ENCODE results near the gene RAB23.

RAB23 gene

GRCh38 chr6:57142178-57142525 is 80.0 kb downstream of the RAB23 start:
- Histone ChIP-seq H3K4me3 (ENCODE audit: low read depth in 1 of 2, low read length in 2 of 2) (no peak overlapping the region), H3K9ac (ENCODE audit: low read depth, low read length) (no peak overlapping the region), H3K27me3 (ENCODE audit: insufficient read depth, low read length, poor library complexity) (no peaks in the 10 kb centered on the region), H3K4me1 (ENCODE audit: insufficient read depth, low read length) (peaks cover 3% of the 10 kb centered on the region), H2AFZ (ENCODE audit: low read depth, low read length) (no peak overlapping the region), H3K9me3 (ENCODE audit: insufficient read depth, low read length, severe bottlenecking) (no peaks in the 10 kb centered on the region), H4K20me1 (ENCODE audit: insufficient read depth, low read length) (no peaks in the 10 kb centered on the region), H3K36me3 (ENCODE audit: insufficient read depth, low read length) (peaks cover 32% of the 10 kb centered on the region), H3K79me2 (ENCODE audit: insufficient read depth, low read length) (no peaks in the 10 kb centered on the region), H3K27ac (ENCODE audit: low read length) (no peak overlapping the region), H3K4me2 (ENCODE audit: insufficient read depth, low read length) (no peak overlapping the region)
- TF ChIP-seq EZH2 (IDR thresholded peaks at IDR 0.05; ENCODE audit: borderline replicate concordance, low read depth, low read length, severe bottlenecking): no peak
- TF ChIP-seq CTCF (IDR thresholded peaks at IDR 0.05; ENCODE audit: borderline replicate concordance, extremely low read depth, low read length, poor library complexity, severe bottlenecking): no peak
- no peak for DNase-seq
- no peak for ATAC-seq (ENCODE audit: insufficient read depth, low read depth)

GRCh38 chr6:57141451-57142177 is 80.5 kb downstream of the RAB23 start:
- no peaks in the 10 kb centered on the region for H3K79me2 ChIP-seq (ENCODE audit: insufficient read depth, low read length)
- H4K20me1 ChIP-seq (ENCODE audit: insufficient read depth, low read length): no peaks in the 10 kb centered on the region
- no peak for ATAC-seq (ENCODE audit: insufficient read depth, low read depth)
- H3K4me2 ChIP-seq (ENCODE audit: insufficient read depth, low read length): no peak overlapping the region
- H2AFZ ChIP-seq (ENCODE audit: low read depth, low read length): no peak overlapping the region
- H3K4me1 ChIP-seq (ENCODE audit: insufficient read depth, low read length): no peaks in the 10 kb centered on the region
- H3K9me3 ChIP-seq (ENCODE audit: insufficient read depth, low read length, severe bottlenecking): no peaks in the 10 kb centered on the region
- H3K36me3 ChIP-seq (ENCODE audit: insufficient read depth, low read length): peaks cover 32% of the 10 kb centered on the region
- no peak overlapping the region for H3K9ac ChIP-seq (ENCODE audit: low read depth, low read length)
- DNase-seq: no peak
- no peak overlapping the region for H3K27ac ChIP-seq (ENCODE audit: low read length)
- H3K27me3 ChIP-seq (ENCODE audit: insufficient read depth, low read length, poor library complexity): no peaks in the 10 kb centered on the region
- TF ChIP-seq EZH2 (IDR thresholded peaks at IDR 0.05; ENCODE audit: borderline replicate concordance, low read depth, low read length, severe bottlenecking): no peak
- no peak for TF ChIP-seq CTCF (IDR thresholded peaks at IDR 0.05; ENCODE audit: borderline replicate concordance, extremely low read depth, low read length, poor library complexity, severe bottlenecking)
- no peak overlapping the region for H3K4me3 ChIP-seq (ENCODE audit: low read depth in 1 of 2, low read length in 2 of 2)

- ATAC-seq (ENCODE audit: insufficient read depth, low read depth): no peak
- no peaks in the 10 kb centered on the region for H3K9me3 ChIP-seq (ENCODE audit: insufficient read depth, low read length, severe bottlenecking)
- H3K27ac ChIP-seq (ENCODE audit: low read length): no peak overlapping the region
- no peak overlapping the region for H3K9ac ChIP-seq (ENCODE audit: low read depth, low read length)
- H3K4me2 ChIP-seq (ENCODE audit: insufficient read depth, low read length): no peak overlapping the region
- H4K20me1 ChIP-seq (ENCODE audit: insufficient read depth, low read length): no peaks in the 10 kb centered on the region
- DNase-seq: no peak
- no peak overlapping the region for H2AFZ ChIP-seq (ENCODE audit: low read depth, low read length)
- no peak for TF ChIP-seq EZH2 (IDR thresholded peaks at IDR 0.05; ENCODE audit: borderline replicate concordance, low read depth, low read length, severe bottlenecking)
- no peak for TF ChIP-seq CTCF (IDR thresholded peaks at IDR 0.05; ENCODE audit: borderline replicate concordance, extremely low read depth, low read length, poor library complexity, severe bottlenecking)
- no peaks in the 10 kb centered on the region for H3K27me3 ChIP-seq (ENCODE audit: insufficient read depth, low read length, poor library complexity)
- no peak overlapping the region for H3K4me3 ChIP-seq (ENCODE audit: low read depth in 1 of 2, low read length in 2 of 2)
- no peaks in the 10 kb centered on the region for H3K79me2 ChIP-seq (ENCODE audit: insufficient read depth, low read length)
- H3K36me3 ChIP-seq (ENCODE audit: insufficient read depth, low read length): peaks cover 49% of the 10 kb centered on the region
- no peaks in the 10 kb centered on the region for H3K4me1 ChIP-seq (ENCODE audit: insufficient read depth, low read length)
Observed at GRCh38 chr6:57138026-57138425, 84.1 kb downstream of the RAB23 start.
